GM19324 (cell line): Measurements from ENCODE around the gene MMEL1.

Experiments
- ATAC-seq: cut with Tn5 transposase; IDR thresholded peaks from one replicate; pipeline ENCODE4 v1.9.1; 2021; ENCODE audit warnings: mild to moderate bottlenecking, moderate library complexity; ENCODE audit not compliant: unreplicated experiment, low FRiP score

The MMEL1 gene

GRCh38 chr1:2643414-2644077, 10.7 kb upstream of the MMEL1 start:
- ATAC-seq: no peak

- peak; percentile 85 for ATAC-seq
Observed at GRCh38 chr1:2642560-2643413, 10.0 kb upstream of the MMEL1 start.

GRCh38 chr1:2642131-2642559, 9.3 kb upstream of the MMEL1 start:
- no peak for ATAC-seq

GRCh38 chr1:2641381-2642130, 8.7 kb upstream of the MMEL1 start:
- no peak for ATAC-seq

GRCh38 chr1:2640626-2641025, 7.8 kb upstream of the MMEL1 start:
- no peak for ATAC-seq

- ATAC-seq: no peak
Observed at GRCh38 chr1:2639607-2640521, 7.0 kb upstream of the MMEL1 start.

- no peak for ATAC-seq
Observed at GRCh38 chr1:2639203-2639602, 6.4 kb upstream of the MMEL1 start.

GRCh38 chr1:2638466-2639115, 5.8 kb upstream of the MMEL1 start:
- no peak for ATAC-seq

- no peak for ATAC-seq
Observed at GRCh38 chr1:2637442-2638145, 4.8 kb upstream of the MMEL1 start.

GRCh38 chr1:2636733-2637132, 3.9 kb upstream of the MMEL1 start:
- ATAC-seq: no peak

GRCh38 chr1:2635361-2636010, 2.7 kb upstream of the MMEL1 start:
- no peak for ATAC-seq

- no peak for ATAC-seq
Observed at GRCh38 chr1:2633936-2634491, 1.2 kb upstream of the MMEL1 start.

- ATAC-seq: no peak
Observed at GRCh38 chr1:2633366-2633935, 635 bp upstream of the MMEL1 start.

- no peak for ATAC-seq
Observed at GRCh38 chr1:2632051-2632430, 775 bp downstream of the MMEL1 start.

GRCh38 chr1:2631136-2632050, 1.4 kb downstream of the MMEL1 start:
- ATAC-seq: no peak

GRCh38 chr1:2630498-2631135, 2.2 kb downstream of the MMEL1 start:
- ATAC-seq: no peak
